ENCODE results near the gene PHB1.

GRCh38 chr17:49356320-49356719, 58.4 kb downstream of the PHB1 start:
- no peak for TF ChIP-seq POLR2AphosphoS5 (IDR thresholded peaks at IDR 0.05; ENCODE audit: low read depth, low read length)
- no peak for TF ChIP-seq POLR2A (IDR thresholded peaks at IDR 0.05; ENCODE audit: low read depth, low read length)
- TF ChIP-seq TAF1 (IDR thresholded peaks at IDR 0.05; ENCODE audit: low read depth, low read length) = no peak
